Testis (tissue), 2 donors: ENCODE data around the gene SNX8.

Experiments
- CTCF ChIP-seq, 3 experiments: fragments of 450-650 bp in 2 of 3; fragments of 200-600 bp in 1 of 3; sonication (generic) in 1 of 3; IDR thresholded peaks; one replicate each; pipeline ENCODE4 v1.5.1; 2016 to 2019; ENCODE audit warnings: antibody characterized with exemption in 3 of 3, mild to moderate bottlenecking in 2 of 3, moderate library complexity in 1 of 3
- POLR2A ChIP-seq: fragments of 450-650 bp; IDR thresholded peaks from one replicate; pipeline ENCODE4 v1.6.1; 2017; ENCODE audit warnings: antibody characterized with exemption, mild to moderate bottlenecking, moderate library complexity

GRCh38 chr7:2239242-2239641, 75.0 kb downstream of the SNX8 start:
- TF ChIP-seq CTCF (IDR thresholded peaks at IDR 0.05) (no peak), POLR2A (no peak)
